ENCODE measurements around the gene CNGA4.

GRCh38 chr11:6241316-6241715 is 2.4 kb downstream of the CNGA4 start:
- TF ChIP-seq CTCF (IDR thresholded peaks at IDR 0.05): no peak
- TF ChIP-seq POLR2A (IDR thresholded peaks at IDR 0.05): no peak

Data from tibial nerve (tissue), 3 donors.